ENCODE results near the gene PAK1. TPM values are rescaled to one million over a fixed set of nuclear protein-coding genes. Genes with fewer than 3 reads are reported as not detected.
A peak's percentile ranks its signal among the peaks of the same experiment; 100 is the strongest.

Gene PAK1
- total and polyA plus RNA-seq, 2 donors (not counting 1 experiment from before 2014, with no cell fraction given), result 11.9 to 23.4 TPM

DNA sequence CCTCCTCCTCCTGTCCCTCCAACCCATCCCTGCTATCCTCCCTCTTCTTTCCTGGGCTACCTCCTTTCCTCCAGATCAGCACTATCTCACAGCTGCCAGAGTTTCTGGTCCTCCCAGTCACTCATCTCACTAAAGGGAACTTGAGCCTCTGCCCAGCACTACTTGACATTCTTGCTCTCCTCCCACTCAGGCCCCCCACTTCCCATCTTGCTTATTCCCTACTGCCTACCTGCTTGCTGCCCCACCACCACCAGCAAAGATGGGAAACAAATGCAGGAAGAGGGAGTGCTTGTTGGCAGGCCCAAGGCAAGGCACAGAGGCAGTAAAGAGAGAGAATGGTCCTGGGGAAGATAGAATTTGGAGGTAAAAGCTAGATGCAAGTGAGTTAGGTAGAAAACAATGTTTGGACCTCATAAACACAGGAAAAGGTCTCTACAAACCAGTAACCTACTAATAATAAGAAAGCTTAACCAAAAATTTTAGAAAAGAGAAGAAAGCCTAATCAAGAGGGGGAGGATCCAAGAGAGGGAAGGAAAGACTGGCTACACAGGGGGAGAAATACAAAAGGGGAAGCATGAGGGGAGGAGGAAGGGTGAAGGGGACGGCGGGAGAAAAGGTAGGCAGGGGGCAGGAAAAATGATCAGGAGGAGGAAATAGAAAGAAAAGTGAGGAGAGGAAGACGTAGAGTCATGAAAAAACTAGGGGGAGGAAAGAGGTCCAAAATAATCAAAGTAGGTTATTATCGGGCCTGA lies 63.6 kb downstream of the PAK1 start:
- peaks cover 8% of the 10 kb centered on the region for H3K79me2 ChIP-seq (ENCODE audit: control insufficient read depth, insufficient read depth, low read length)
- H3K27ac ChIP-seq (ENCODE audit: low read length in 2 of 2), result no peak overlapping the region
- Mint-ChIP-seq H3K27ac (peak overlapping the region; percentile 5), H3K9me3 (ENCODE audit: insufficient read depth) (no peaks in the 10 kb centered on the region), H3K4me1 (peaks cover 28% of the 10 kb centered on the region), H3K4me3 (peak overlapping the region; percentile 95), H3K27me3 (no peaks in the 10 kb centered on the region)
- H2AFZ ChIP-seq (ENCODE audit: insufficient read depth, low read depth, low read length, poor library complexity, severe bottlenecking), result peak overlapping the region; percentile 5
- TF ChIP-seq, protein P1, sequence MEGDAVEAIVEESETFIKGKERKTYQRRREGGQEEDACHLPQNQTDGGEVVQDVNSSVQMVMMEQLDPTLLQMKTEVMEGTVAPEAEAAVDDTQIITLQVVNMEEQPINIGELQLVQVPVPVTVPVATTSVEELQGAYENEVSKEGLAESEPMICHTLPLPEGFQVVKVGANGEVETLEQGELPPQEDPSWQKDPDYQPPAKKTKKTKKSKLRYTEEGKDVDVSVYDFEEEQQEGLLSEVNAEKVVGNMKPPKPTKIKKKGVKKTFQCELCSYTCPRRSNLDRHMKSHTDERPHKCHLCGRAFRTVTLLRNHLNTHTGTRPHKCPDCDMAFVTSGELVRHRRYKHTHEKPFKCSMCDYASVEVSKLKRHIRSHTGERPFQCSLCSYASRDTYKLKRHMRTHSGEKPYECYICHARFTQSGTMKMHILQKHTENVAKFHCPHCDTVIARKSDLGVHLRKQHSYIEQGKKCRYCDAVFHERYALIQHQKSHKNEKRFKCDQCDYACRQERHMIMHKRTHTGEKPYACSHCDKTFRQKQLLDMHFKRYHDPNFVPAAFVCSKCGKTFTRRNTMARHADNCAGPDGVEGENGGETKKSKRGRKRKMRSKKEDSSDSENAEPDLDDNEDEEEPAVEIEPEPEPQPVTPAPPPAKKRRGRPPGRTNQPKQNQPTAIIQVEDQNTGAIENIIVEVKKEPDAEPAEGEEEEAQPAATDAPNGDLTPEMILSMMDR (IDR thresholded peaks at IDR 0.05), result no peak
- no peak for TF ChIP-seq EZH2 (IDR thresholded peaks at IDR 0.05; ENCODE audit: borderline replicate concordance, insufficient read depth, low read depth, low read length, poor library complexity, severe bottlenecking)
- 43% methylated on average over 4 of the region's 4 CpGs for WGBS (ENCODE audit: insufficient coverage)
- no peaks in the 10 kb centered on the region for H3K9me3 ChIP-seq (ENCODE audit: control extremely low read depth in 1 of 3, control insufficient read depth in 2 of 3, insufficient read depth in 1 of 3, low read length in 2 of 3)
- intact Hi-C loops (cut with micrococcal nuclease), result loop anchor here (5.0 kb wide), 3 partner anchors 137 to 363 kb away; partner anchors contain the start of gene CAPN5
- peak overlapping the region; percentile 85 for H3K4me2 ChIP-seq (replicated peaks; ENCODE audit: low read depth, low read length, poor library complexity, severe bottlenecking)
- POLR2A ChIA-PET, result no interaction called here
- H3K4me1 ChIP-seq (ENCODE audit: control insufficient read depth in 2 of 2, insufficient read depth in 2 of 2, low read length in 2 of 2), result peaks cover 14 to 28% of the 10 kb centered on the region in 2 donors
- peaks cover 0 to 2% of the 10 kb centered on the region in 2 experiments for H3K36me3 ChIP-seq (replicated peaks in 1 of 2; ENCODE audit: control extremely low read depth in 1 of 2, control insufficient read depth in 1 of 2, extremely low read depth in 1 of 2, insufficient read depth in 2 of 2, low read length in 1 of 2)
- ATAC-seq (ENCODE audit: low read depth) (no peak), DNase-seq (no peak)
- CTCF ChIA-PET, result interaction anchor here (0.7 kb wide), 1 partner anchor 163 kb away, joined by 7 read pairs; no protein-coding TSS in a partner anchor
- H3K27me3 ChIP-seq (replicated peaks in 1 of 4; ENCODE audit: control extremely low read depth in 1 of 4, control insufficient read depth in 3 of 4, insufficient read depth in 4 of 4, low read length in 3 of 4), result no peaks in the 10 kb centered on the region
- H3K9ac ChIP-seq (ENCODE audit: low read length), result no peak overlapping the region
- peak overlapping the region in 1 of 5 experiments; percentile 50 for H3K4me3 ChIP-seq (ENCODE audit: control extremely low read depth in 1 of 5, extremely low read depth in 1 of 5, insufficient read depth in 1 of 5, low read depth in 2 of 5, low read length in 4 of 5)
- H4K20me1 ChIP-seq (ENCODE audit: control insufficient read depth, insufficient read depth, low read length, poor library complexity, severe bottlenecking), result no peaks in the 10 kb centered on the region

DNA sequence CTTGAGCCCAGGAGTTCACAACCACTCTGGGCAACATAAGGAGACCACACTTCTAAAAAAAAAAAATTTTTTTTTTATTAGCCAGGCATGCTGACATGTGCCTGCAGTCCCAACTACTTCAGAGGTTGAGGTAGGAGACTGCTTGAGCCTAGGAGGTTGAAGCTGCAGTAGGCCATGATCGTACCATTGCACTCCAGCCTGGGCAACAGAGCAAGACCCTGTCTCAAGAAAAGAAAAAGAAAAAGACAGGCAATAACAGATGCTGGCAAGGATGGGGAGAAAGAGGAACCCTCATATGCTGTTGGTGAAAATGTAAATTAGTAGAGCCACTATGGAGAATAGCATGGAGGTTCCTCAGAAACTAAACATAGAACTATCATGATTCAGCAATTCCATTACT lies 64.8 kb downstream of the PAK1 start:
- no peaks in the 10 kb centered on the region for H3K9me3 ChIP-seq (ENCODE audit: control extremely low read depth in 1 of 3, control insufficient read depth in 2 of 3, insufficient read depth in 1 of 3, low read length in 2 of 3)
- H3K36me3 ChIP-seq (replicated peaks in 1 of 2; ENCODE audit: control extremely low read depth in 1 of 2, control insufficient read depth in 1 of 2, extremely low read depth in 1 of 2, insufficient read depth in 2 of 2, low read length in 1 of 2), result peaks cover 0 to 2% of the 10 kb centered on the region in 2 experiments
- no peak overlapping the region for H2AFZ ChIP-seq (ENCODE audit: insufficient read depth, low read depth, low read length, poor library complexity, severe bottlenecking)
- H3K4me1 ChIP-seq (ENCODE audit: control insufficient read depth in 2 of 2, insufficient read depth in 2 of 2, low read length in 2 of 2), result peaks cover 14 to 28% of the 10 kb centered on the region in 2 donors
- no peak overlapping the region for H3K27ac ChIP-seq (ENCODE audit: low read length in 2 of 2)
- H3K4me3 ChIP-seq (ENCODE audit: control extremely low read depth in 1 of 5, extremely low read depth in 1 of 5, insufficient read depth in 1 of 5, low read depth in 2 of 5, low read length in 4 of 5), result no peak overlapping the region
- Mint-ChIP-seq H3K4me3 (no peak overlapping the region), H3K4me1 (peaks cover 28% of the 10 kb centered on the region), H3K27me3 (no peaks in the 10 kb centered on the region), H3K27ac (no peak overlapping the region), H3K9me3 (ENCODE audit: insufficient read depth) (no peaks in the 10 kb centered on the region)
- ChIA-PET CTCF (no interaction called here), POLR2A (no interaction called here)
- DNase-seq (no peak), ATAC-seq (ENCODE audit: low read depth) (no peak)
- TF ChIP-seq, protein P1 (IDR thresholded peaks at IDR 0.05), result no peak
- no peak for TF ChIP-seq EZH2 (IDR thresholded peaks at IDR 0.05; ENCODE audit: borderline replicate concordance, insufficient read depth, low read depth, low read length, poor library complexity, severe bottlenecking)
- H3K79me2 ChIP-seq (ENCODE audit: control insufficient read depth, insufficient read depth, low read length), result peaks cover 8% of the 10 kb centered on the region
- H3K27me3 ChIP-seq (replicated peaks in 1 of 4; ENCODE audit: control extremely low read depth in 1 of 4, control insufficient read depth in 3 of 4, insufficient read depth in 4 of 4, low read length in 3 of 4), result no peaks in the 10 kb centered on the region
- WGBS (ENCODE audit: insufficient coverage), result 100% methylated on average over 1 of the region's 1 CpG
- H4K20me1 ChIP-seq (ENCODE audit: control insufficient read depth, insufficient read depth, low read length, poor library complexity, severe bottlenecking), result no peaks in the 10 kb centered on the region
- no peak overlapping the region for H3K4me2 ChIP-seq (replicated peaks; ENCODE audit: low read depth, low read length, poor library complexity, severe bottlenecking)
- intact Hi-C loops (cut with micrococcal nuclease), result no loop called here
- no peak overlapping the region for H3K9ac ChIP-seq (ENCODE audit: low read length)

Data from B cell (primary cell).